ENCODE results near the gene GPRC5C.

DNA sequence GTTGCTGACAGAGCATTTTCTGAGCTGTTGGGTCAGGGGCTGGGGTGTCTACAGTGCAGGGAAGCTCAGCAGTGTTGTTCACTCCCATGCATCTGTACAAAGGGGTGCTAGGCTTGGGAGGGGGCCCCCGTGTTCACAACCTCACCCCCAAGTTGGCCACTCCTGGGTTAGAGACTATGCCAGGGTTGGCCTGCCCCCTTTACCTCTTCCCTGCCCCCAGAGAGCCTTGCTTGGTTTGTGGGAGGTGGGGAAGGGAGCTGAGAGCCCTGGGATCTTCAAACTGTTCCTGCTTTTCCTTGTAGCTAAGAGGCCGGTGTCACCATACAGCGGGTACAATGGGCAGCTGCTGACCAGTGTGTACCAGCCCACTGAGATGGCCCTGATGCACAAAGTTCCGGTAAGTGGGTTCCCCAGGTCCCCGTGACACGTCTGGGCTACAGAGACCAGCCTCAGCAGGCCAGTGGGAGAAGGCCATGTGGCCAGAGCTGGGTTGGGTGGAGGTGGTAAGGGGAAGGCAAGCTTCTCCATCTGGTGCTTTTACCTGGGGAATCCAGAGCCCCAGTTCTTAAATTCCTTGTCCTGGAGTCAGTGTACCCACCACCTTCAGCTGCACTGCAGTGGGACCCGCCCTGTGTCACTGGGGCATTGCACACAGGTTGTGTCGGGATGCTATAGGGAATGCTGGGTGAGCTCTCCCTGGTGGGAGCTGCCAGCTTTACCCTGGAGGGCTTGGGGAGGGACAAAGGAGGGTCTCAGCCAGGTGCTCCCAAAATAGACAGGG lies 11.8 kb downstream of the GPRC5C start:
- TF ChIP-seq EZH2phosphoT487 (IDR thresholded peaks at IDR 0.05; ENCODE audit: insufficient read depth, low read depth) (no peak), EZH2 (IDR thresholded peaks at IDR 0.05; ENCODE audit: insufficient read depth, poor library complexity, severe bottlenecking) (no peak)

All from GM23248 (cell line).